Measurements from ENCODE around the gene SSTR3.
"Not testable (repeated sequence)": the region's sequence is repeated elsewhere in the genome, so short reads cannot be mapped to it uniquely, and the experiment has no call there.

SSTR3 gene

GRCh38 chr22:37210041-37210803 lies 2.1 kb downstream of the SSTR3 start:
- no peak for DNase-seq (ENCODE audit: low read depth)

GRCh38 chr22:37209140-37209845 lies 3.0 kb downstream of the SSTR3 start:
- DNase-seq (ENCODE audit: low read depth): no peak

DNA sequence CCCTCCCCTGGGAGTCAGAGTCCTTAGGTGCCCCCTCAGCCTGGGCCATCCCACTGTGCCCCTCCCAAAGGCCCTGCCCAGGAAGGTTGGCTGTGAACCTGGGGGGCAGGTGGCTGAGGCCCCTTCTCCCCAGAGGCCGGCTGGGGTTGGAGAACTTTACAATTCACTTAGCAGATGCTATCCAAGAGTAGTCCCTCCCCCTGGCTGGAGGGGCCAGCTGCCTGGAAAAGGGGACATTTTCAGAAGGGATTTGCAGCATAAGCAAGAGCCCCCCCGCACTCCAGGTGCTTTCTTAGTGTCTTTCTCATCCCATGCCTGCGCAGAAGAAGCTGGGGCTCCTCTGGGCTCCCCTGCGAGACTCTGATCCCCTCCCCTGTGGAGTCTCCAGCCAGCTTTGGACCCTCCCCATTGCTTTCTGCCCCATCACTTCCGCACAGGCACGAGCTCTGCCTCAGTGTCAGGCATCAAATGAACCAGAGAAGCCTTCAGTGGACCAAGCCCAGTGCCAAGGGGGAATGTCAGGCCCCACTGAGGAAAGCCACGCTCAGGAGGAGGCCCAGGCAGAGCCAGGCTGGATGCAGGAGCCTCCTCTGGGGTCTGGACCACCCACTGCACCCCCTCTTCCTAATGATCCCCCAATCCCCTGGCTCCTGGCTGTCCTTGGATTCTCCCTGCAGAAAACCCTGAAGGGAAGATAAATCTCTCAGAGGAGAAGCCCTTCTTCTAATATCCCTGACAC lies 3.7 kb downstream of the SSTR3 start:
- no peak for DNase-seq (ENCODE audit: low read depth)

- no peak for DNase-seq (ENCODE audit: low read depth)
Measured at GRCh38 chr22:37207981-37208380, 4.3 kb downstream of the SSTR3 start.

DNA sequence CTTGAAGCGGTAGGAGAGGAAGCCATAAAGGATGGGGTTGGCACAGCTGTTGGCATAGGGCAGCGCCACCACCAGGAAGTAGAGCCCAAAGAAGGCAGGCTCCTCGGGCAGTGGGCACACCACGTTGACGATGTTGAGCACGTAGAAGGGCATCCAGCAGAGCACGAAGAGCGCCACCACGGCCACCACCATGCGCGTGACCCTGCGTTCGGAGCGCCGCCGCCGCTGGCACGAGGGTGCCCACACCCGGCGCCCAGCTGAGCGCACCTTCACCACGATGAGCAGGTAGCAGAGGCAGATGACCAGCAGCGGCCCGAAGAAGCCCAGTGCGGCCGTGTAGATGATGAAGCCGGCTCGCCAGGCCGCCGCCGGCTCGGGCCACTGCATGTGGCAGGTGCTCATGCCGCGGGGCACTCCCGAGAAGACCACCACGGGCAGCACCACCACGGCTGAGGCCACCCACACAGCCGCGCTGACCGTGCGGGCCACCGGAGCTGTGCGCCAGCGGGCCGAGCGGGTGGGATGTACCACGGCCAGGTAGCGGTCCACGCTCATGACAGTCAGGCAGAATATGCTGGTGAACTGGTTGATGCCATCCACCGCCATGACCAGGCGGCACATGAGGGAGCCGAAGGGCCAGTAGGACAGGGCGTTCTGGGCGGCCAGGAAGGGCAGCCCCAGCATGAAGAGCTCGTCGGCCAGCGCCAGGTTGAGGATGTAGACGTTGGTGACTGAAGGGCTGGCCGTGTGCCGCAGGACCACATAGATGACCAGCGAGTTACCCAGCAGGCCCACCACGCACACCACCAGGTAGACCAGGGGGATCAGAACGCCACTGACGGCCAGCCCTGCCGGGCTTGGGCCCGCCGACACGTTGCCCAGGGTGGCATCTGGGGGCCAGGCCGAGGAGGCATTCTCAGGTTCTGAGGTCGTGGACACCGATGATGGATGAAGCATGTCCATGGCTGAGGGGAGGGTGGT lies 5.1 kb downstream of the SSTR3 start:
- no peak for DNase-seq (ENCODE audit: low read depth)

- DNase-seq (ENCODE audit: low read depth): no peak
Measured at GRCh38 chr22:37206118-37206840, 6.0 kb downstream of the SSTR3 start.

DNA sequence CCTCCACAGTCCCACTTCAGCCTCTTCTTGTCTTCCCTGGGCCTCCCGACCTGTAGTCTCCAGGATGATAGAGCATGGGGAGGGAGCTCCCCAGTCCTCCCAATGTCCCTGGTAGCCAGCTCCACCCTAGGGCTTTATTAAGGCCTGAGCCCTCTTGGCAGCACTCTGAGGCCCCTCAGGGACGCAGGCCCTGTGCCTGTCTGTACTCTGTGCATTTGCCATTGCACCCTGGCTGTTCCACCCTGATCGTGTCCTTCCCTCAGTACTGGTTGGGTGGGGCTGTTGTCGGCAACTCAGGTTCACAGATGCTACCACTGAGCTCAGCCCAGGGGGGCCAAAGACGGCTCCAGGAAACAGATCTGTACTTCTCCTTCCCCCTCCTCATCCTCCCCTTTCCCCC lies 7.2 kb downstream of the SSTR3 start:
- no peak for DNase-seq (ENCODE audit: low read depth)

GRCh38 chr22:37204045-37204655 lies 8.1 kb downstream of the SSTR3 start:
- DNase-seq (ENCODE audit: low read depth): no peak

DNA sequence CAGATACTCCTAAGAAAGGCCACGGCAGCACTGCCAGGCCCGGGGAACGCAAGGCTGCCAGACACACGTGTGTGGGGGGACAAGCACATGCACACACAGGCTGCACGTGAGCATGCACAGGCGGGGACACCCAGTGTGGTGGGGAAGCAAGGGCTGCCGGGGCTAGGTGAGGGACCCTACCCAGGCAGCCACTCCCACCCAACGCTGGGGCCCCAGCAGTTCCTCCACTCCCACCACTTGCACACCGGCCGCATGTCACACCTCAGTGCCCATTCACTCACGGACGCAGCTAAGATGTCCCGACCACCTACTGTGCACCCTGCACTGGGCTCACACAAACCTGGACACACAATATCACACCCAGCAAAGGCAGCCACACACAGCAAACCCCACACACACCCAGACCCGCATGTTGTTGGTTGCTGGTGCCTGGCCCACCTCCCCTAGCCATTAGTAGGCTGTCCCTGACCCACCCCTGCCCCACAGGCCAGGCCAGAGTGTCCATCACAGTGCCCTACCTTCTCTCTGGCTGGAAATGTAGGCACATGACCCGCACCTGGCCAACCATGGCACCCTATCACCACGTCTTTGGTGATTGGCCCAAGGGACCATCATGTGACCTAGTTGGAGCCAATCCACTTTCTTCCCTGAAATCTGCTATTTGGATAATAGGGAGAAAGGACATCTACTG lies 8.8 kb downstream of the SSTR3 start:
- DNase-seq (ENCODE audit: low read depth): no peak

- no peak for DNase-seq (ENCODE audit: low read depth)
Measured at GRCh38 chr22:37202716-37203115, 9.6 kb downstream of the SSTR3 start.

DNA sequence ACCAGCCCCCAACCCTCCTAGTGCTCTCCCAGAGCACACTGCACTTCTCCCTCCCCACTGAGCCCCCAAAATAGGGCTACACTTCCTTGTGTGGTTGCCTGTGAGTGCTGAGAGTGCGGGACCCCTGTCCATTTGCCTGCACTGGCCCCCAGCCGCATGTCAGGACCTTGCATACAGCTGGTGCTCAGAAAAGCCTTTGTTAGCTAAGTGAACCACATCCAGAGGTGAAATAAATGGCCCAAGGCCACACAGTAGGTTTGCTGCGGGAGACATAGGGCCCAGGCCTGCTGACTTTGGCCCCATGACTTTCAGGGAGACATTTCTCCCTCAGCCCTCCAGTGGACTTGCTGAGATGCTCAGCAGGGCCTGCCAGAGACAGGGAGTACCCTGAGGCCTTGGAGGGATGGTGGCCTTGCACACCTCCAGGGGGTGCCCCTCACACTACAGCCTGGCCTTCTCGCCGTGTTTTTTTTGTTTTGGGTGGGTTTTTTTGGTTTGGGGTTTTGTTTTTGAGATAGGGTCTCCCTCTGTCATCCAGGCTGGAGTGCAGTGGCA lies 10.2 kb downstream of the SSTR3 start:
- no peak for DNase-seq (ENCODE audit: low read depth)

- DNase-seq (ENCODE audit: low read depth): not testable (repeated sequence)
Measured at GRCh38 chr22:37201443-37201820, 10.8 kb downstream of the SSTR3 start.

- DNase-seq (ENCODE audit: low read depth): no peak
Measured at GRCh38 chr22:37199760-37200108, 12.5 kb downstream of the SSTR3 start.

DNA sequence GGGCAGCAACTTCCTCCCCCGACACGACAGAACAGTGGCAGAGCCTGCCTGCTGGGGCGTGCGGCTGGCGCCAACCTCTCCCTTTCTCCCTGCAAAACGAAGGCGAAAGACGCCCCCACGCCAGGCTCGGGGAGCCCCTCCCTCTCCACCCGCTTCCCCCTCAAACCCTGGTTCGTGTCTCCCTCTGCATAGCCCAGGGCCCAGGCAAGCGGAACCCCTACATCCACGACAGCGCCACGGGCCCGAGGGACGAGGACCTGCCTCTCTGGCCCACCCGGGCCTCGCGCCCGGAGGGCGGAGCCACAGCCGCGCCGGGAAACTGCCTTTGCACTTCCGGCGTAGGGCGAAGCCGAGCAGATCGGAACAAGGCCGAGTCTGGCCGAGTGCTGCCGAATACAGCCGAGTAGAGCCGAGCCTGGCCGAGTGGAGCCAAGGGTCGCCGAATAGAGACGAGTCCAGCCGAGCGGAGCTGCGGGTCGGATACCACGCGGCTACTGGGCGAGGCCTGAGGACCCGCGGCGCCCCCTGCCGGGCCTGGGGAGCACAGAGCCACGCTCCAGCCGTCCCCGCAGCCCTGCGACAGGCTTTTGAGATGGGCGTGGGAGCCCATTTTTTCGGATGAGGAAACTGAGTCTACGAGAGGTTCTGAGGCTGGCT lies 13.0 kb downstream of the SSTR3 start:
- peak; percentile 94 for DNase-seq (ENCODE audit: low read depth)

DNA sequence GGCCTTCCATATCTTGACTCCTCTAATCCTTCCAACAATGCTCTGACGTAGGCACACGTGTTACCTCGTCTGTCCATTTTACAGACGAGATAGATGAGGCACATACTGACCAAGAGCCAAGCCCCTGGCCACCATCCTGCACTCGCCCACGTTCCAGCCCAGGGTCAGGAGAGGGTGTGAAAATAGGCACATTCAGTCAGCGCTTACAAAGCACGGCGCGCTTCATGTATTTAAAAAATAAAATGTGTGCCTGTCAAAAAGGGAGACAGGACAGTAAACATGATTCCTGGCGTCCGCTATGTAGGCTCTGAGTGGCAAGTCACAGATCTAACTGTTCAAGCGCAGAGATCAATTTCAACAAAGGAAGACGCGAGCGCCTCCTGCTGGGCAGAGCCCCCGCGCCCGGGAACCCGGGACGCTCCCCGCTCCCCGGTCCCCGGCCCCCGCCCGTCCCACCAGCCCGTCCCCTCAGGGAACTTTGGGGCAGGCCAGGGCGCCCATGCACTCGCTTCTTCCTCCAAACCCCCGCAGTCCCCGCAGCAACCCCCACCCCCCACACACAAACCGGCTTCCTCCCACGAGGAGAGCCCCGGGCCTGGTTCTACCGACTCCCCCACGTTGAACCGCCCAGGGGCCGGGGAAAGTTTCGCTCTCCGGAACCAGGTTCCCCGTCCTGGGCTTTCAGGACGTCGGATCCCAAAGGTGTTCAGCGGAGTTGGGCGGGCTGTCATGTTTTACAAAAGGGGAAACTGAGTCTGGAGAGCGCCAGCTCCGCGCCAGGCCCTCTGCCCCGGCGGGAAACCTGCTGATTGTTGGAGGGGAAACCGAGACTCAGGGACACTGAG lies 13.8 kb downstream of the SSTR3 start:
- peak; percentile 68 for DNase-seq (ENCODE audit: low read depth)

DNA sequence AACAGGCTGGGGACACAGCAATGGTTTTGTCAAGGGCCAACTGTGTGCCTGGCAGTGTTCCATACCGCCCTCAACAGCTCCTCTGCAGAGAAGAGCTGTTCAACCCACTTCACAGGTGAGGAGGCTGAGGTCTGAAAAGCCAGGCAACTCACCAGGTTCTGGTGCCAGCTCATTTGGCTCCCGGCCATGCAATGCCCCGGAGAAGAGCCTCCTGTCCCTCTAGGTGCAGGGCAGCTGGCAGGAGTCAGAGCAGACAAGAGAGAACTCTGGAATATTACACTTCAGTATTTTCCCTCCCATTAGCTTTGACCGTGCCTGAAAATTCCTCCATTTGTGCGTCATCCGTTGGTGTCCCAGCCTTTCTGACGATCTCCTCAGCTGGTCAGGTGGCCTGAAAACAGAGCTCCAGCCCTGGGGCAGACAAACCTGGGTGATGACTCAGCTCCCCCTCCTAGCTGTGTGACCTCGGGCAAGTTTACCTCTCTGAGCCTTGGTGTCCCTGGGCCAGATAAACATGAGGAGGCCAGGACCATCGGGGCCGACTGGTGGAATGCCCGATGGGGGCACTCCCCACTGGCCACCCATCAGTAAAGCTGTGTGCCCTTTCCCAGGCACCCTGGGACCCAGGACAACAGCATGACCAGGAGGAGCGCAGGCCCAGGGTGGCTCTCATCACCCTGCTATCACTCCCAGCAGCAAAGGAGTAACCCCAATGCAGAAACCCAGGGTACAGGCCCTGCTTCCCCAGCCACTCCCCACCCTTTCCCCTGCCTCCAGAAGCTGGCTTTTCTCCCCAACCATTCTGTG lies 14.6 kb downstream of the SSTR3 start:
- peak; percentile 78 for DNase-seq (ENCODE audit: low read depth)

All from iris pigment epithelial cell (primary cell).